Glomerular visceral epithelial cell (primary cell): ENCODE measurements around the gene IFNK.
A peak's percentile ranks its signal among the peaks of the same experiment; 100 is the strongest.

Experiments
- DNase-seq: peaks from one replicate; pipeline ENCODE4 v3.0.0-alpha.2; 2016; ENCODE audit errors: extremely low spot score

Gene IFNK

DNA sequence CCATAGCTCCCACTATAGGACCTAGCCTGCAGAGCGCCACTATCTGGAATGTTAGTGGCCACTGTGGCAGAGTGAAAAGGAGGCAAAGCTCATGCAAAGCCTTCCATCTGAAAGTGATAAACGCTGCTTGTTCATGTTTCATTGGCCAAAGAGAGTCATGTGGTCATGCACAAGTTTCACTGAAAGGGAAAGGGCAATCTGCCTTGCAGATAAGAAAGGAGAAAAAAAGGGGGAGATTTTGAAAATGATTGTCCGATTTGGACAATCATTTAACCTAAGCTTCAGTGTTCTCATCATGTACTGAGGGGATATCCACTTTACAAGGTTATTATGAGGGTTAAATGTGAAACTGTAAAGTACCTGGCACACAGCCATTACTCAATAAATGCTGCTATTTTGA lies 14.6 kb downstream of the IFNK start:
- DNase-seq, result no peak

DNA sequence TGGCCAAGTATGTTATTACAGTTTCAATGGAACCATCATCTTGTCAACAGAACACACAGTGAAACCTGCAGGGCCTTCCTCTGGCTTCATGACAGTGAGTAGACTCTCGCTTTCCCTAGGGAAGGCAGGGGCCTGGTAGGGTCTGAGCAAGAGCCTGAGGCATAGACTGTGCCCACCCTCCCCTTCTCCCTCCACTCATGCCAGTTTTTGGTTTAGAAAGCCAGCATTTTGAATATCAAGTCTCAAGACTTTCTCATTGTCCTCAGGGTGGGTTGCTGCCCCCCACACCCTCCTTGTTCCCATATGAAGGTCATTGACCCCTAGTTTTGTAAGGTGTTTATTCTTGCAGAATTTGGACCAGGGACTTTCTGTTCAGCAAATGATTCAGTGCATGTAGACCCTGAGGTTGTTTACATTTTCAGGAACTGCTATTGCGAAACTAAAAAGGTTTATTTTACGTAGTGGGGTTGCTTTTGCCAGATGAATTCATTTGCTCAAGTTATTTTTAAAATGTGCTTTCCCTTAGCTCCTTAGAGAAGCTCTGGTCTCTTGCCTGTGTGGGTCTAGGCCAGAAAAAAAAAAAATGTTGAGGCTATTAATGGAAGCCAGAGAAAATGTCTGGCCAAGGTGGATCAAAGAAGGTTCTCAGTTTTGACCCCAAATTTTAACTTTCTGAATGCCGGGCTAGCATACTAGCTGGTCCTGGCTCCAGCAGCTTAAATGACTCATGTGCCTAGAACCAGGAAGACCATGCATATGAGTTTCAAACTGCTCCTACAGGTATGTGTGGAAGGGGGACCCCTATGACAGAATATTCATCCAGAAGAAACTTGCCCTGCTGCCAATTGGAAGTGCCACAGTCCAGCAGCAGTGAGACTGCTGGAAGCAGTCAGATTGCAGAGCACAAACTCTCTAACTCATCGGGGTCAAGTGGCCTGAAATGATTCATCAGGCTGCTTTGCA lies 15.7 kb downstream of the IFNK start:
- DNase-seq, result no peak

DNA sequence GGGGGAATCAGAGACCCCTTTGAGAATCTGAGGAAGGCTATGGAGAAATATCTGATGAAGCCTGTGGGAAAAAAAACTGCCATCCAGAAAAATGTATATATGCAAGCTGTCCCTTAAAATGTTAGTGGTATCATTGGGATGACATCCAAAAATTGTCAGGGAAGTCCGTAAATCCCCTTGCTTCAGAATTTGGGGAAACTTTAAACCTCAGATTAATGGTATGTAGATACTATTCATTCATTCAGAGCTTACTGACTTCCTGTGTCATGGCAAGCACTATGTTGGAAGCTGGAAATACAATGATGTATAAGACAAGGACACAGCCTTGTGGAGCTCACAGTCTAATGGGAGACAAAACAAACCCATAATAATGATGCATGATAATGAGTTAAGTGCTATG lies 16.4 kb downstream of the IFNK start:
- DNase-seq, result no peak

DNA sequence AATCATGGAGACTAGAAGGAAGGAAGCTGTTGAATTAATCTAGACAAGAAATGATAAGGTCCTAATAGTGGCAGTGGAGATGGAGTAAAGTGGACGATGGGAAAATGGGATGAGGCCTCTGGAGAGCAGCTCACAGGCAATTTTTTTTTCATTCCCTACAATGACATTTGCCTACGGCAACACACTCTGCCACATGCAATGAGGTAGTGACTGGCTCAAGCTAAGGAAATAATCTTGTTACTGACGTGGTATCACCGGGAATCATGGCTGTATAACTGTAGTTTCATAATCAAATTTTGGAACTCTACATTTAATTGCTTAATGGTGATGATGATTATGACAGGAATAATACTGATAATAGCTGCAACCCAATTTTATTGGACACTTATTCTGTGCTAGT lies 17.6 kb downstream of the IFNK start:
- DNase-seq, result no peak

DNA sequence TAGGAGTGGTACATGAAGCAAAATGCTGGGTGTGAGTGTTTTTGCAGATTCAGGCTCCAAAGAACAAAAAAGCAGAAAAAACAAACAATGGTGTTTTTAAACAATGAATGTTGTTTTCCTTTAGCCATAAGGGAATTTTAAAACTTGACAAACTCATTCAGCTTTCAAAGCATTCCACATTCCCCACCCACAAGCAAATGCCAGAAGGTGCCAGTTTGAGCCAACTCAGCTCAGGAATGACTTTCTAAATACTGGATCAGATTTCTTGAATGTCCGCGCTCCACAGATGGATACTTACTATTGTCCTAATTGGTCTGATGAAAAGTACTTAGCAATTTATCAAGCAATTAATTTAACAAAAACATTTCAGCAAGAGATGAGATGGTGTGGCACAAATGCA lies 18.4 kb downstream of the IFNK start:
- DNase-seq, result no peak

DNA sequence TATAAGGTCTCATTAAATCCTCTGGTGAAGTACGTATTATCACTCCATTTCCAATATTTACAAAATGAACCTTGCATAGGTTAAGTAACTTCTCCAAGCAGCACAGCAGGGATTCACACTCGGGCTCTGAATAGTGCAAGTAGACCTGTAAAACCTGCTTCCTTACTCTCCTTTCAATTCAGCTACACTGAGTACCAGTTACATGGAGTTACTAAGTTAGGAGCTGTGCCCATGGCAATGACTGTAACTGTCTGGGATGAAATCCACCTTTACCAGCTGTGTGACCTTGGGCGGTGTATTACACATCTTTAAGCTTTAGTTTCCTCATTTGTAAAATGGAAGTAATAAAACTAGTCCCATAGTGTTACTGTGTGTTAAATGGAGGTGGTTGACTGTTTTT lies 21.4 kb downstream of the IFNK start:
- no peak for DNase-seq

DNA sequence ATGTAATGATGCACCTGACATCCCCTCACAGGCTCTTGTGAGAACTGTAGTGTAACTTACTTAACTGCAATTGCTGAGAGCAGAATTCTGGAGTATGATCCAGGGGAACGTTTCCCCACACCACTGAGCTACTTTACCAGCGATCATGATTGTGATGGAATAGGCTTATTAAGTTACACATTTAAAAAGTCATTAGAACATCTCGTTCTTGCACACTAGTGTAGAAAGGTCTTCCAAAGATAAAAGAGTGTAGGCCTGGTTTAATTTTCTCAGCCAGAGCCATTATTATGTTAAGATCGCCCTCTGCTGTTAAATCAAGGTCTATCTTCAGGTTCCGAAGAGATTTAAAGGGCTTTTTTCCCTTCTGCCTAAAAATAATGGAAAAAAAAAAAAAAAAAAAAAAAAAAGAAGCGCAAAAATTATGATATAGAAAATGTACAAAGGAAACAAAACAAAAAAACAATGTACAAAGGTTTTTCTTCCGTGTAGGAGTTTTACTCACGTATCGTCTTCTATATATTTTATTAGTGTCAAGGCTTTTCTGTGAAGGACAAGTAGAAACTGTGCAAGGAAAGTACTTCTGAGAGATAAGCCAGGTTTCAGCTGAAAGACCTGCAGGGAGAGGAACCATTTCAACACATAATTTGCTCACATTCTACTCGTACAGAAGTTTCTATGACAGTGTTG lies 24.1 kb downstream of the IFNK start:
- DNase-seq, result peak; percentile 18

DNA sequence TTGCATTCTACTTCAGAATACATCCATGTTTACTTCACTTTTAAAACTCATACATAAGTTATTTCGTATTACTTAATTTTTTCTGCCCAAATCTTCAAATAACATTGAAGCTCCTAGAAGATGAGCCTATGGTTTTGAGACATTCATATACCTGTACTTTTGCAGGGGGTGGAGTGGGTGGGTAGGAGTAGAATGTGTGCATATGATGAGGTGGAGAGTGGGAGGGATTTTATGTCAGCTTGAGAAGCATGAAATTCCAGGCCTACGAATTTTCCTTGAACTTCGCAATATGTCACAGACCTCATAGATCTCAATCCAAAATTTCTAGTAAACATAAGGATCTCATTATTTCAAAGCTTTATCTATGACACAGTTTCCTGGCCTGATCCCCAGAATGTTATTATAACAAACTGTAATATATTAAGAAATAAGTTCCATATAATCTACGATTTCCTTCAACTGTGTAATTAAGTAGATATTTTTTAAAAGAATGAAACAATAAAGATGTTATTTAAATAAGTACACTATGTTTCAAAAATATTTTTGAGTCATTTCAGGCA lies 25.2 kb downstream of the IFNK start:
- no peak for DNase-seq

DNA sequence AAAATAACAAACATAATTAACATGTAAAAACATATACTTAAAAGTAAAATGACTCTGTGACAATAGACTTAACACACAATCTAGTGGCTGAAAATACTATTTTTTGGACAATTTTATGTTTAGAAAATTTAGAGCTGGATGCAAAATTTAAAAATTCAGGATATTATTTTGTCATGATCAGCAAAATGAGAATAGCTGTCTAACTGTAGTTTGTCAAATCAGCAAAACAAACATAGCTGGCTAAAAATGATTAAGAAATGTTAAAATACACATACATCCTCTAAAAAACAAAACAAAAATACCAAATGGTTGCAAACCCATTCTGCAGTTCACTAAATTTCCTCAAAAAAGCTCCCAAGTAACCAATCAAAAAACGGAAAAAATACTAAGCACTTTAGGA lies 30.6 kb downstream of the IFNK start:
- no peak for DNase-seq

DNA sequence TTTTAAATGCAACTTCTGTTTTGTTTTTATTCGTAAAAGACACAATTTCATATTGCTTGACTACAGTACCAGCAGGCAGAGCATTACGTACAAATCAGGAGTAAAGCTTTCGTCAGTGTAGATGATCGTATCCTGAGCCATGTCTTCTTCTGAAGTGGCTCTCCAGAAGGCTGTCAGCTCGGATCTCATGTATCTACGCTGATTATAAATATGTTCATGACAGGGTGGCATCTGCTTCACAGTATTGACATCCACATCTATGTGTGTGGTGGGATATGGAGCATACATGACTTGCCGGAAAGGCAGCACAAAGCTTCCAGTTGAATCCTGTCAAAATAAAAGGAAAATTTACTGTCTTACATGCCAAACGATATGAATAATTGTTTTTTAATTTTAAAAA lies 32.4 kb downstream of the IFNK start:
- DNase-seq, result no peak

DNA sequence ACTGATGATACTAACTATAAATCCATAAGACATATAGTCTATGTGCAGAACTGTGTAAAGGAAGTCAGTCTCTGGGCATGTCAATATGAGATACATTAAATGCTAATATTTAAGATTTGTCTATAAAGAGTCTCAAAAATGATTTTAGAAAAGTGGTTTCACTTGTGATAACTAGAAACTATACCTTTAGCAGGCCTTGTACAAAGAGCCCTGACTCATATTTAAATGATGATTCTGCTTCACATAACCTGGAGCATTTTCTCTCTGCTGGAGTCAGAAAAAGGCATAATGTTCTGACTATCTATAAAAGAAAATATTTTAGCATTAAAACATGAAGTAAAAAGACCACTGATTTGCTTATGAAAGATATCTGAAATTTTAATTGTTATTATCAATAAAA lies 34.2 kb downstream of the IFNK start:
- no peak for DNase-seq

DNA sequence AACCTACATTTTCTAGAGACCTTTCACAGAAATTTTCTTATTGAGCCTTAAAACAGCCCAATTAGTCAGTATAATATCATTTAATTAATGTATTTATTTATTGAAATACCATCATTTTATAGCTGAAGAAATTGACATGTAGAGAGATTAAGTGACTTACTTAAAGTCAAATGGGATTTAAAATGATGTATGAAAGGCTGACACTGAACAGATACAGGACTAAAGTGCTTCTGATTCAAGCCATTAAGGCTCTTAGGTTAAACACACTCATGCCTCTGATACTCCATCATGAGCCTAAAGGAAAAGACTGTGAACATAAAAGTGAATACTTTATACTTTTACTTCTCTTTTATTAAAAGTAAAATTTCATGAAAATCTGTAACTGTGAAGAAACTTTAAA lies 36.4 kb downstream of the IFNK start:
- no peak for DNase-seq

DNA sequence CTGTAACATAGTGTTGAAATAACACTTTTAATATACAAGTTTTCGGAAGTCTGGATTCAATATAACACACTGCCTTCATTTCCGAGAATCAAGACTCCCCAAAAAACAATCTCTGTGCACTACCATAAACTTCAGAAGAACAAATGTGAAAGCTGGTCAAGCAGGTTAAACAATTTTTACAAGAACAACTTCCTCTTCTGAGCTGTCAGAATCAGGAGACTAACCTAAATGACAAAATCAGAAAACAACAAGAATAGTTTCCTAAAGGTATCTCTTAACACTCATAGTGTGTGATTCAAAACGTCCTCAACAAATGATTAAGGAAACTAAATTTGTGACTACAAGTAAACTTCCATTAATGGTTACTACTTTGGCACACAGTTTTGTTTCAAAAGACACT lies 37.6 kb downstream of the IFNK start:
- no peak for DNase-seq

DNA sequence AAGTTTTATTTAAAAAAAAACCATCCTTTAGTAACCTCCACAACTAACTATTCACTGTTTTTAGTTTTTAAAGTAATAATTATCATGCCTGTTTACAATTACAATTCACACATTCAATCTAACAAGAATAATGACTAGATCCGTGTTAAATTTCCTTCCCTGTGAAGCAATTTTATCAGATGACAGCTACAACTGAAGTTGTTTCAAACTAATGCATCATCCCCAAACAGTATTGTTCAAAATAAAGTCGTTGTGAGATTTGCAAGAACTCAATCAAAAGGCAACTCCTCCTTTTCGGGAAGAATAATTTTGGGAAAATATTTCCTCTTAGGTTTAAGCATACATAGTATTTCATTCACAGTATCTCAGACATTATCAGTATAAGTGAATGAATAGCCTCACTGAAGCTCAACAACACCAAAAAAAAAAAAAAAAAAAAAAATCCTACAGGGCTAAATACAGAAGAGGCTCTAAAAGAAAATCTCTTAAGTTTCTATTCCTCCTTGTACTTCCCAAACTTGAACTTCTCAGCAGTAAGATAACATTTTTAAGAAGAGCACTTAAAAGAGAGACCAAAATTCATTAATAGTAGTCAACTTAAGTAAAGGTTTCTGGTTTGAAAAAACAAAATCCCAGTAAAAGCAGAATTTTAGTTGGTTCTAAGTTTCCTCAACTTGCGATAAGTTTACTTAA lies 39.8 kb downstream of the IFNK start:
- no peak for DNase-seq

DNA sequence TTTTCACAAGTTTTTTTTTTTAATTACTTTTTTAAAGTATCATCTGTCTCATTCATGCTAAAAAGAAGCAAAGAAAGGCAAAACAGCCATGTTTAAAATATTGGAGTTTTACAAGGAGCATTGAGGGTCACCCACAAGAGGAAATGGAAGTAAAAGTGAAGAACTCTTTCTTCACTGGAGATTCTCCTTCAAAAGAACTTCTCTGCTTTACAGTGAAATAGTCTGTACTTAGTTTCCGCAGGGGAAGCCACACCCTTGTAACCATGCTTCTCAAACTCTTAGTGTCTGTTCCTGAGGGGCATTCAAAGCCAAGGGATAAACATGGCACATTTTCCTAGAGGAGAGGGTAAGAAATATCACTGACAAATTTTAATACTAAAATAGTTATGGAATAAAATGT lies 40.6 kb downstream of the IFNK start:
- no peak for DNase-seq

DNA sequence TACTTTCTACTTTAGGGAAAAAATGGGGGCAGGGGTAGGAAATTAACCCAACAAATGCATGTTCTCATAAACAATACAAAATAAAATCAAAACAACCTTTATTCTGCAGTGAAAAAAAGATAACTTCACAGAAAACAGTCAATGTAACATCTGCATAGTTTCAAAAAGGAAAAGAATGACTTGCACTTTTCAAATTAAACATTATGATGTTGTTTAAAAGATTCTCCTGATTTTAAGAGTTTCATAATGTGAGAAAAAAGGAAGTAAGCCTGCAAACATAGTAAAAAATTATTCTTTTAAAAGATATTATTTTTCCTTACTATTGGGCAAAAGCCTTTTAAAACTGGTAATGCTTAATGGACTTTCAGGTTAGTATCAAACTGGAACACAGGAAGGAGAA lies 41.6 kb downstream of the IFNK start:
- DNase-seq, result no peak

DNA sequence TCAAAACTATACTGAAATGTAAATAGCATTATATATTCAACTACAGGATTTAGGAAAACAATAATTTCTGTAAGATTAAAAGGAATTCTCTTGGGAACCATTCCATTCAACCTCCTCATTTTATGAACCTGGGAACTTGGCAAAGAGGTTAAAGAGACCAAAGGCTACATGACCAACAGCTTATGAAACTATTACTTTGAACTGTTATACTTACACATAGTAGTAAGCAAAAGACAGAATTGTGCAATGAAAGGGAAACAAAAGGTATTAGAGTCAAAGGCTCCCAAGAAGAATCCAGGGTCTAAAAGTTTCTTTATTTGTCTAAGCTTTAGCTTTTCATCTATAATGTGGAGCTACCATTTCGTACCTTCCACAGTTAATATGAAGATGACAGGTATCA lies 42.0 kb downstream of the IFNK start:
- DNase-seq, result no peak

DNA sequence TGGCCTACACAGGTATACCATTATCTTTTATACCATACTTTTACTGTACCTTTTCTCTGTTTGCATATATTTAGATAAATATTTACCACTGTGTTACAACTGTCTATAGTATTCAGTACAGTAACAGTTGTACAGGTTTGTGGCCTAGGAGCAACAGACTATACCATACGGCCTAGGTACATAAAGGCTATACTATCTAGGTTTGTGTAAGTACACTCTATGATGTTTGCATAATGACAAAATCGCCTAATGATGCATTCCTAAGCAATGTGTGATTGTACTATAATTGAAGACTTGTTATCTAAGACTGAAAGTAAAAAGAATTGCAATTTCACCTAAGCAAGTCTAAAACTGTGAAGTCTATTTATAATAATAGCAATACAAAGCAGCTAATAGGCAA lies 45.3 kb downstream of the IFNK start:
- DNase-seq, result no peak

DNA sequence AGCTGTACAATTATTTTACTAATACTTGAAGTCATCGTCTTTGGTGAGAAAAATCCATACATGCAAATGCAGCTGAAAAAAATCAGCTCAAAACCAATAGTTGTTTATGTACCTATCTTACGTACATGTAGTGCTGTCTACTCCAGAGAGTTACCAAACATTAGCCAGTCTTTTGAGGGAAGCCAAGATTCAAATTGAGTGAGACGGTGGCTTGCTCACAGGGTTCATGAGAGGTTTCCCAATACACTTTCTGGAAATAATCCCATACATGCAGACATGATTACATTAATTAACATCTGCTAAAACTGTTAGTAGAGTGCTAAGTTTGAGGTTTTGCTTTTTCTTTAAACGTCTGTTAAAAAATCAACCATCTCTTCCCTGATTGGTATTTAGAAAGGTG lies 46.9 kb downstream of the IFNK start:
- DNase-seq, result no peak

DNA sequence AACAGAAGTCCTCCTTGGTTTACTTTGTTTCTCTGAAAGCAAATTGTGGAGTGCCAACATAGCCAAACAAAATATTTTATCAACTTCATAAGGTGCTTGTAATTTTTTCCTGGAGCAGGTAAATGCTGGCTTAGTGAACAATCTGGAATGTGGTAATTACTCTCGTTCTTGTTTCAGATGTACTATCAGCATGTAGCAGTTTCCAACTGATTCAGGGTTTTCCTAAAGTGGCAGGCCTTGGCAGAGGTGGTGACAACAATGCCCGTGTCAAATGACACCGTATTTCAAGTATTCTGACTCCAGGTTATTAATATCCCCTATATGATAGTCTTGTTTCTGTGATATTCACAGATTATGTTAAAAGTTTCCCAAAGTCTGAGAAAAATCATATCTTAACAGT lies 48.0 kb downstream of the IFNK start:
- DNase-seq, result no peak

DNA sequence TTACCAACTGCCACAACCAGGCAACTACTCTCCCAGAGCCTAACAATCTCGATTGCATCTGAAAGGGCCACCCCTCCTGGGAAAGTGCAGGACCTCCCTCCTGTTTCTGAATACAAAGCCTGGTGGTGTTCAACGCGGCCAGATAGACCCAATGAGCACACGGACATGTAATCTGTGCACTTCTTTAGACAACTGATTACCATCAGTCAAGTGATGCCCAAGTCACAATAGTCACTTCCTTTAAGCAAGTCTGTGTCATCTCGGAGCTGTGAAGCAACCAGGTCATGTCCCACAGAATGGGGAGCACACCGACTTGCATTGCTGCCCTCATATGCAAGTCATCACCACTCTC lies 48.5 kb downstream of the IFNK start:
- DNase-seq, result peak; percentile 39

DNA sequence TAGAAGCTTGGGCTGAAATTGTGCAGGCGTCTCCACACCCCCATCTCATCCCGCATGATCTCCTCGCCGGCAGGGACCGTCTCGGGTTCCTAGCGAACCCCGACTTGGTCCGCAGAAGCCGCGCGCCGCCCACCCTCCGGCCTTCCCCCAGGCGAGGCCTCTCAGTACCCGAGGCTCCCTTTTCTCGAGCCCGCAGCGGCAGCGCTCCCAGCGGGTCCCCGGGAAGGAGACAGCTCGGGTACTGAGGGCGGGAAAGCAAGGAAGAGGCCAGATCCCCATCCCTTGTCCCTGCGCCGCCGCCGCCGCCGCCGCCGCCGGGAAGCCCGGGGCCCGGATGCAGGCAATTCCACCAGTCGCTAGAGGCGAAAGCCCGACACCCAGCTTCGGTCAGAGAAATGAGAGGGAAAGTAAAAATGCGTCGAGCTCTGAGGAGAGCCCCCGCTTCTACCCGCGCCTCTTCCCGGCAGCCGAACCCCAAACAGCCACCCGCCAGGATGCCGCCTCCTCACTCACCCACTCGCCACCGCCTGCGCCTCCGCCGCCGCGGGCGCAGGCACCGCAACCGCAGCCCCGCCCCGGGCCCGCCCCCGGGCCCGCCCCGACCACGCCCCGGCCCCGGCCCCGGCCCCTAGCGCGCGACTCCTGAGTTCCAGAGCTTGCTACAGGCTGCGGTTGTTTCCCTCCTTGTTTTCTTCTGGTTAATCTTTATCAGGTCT lies 49.0 kb downstream of the IFNK start, which contains the start of gene C9orf72:
TSS of gene C9orf72 (minus strand) at position 564 of the 716 bp plus-strand sequence. CDS start 6,361 bp downstream, outside the sequence.
- no peak for DNase-seq
